Activated CD8-positive, alpha-beta T cell treated with anti-CD3 and anti-CD28 coated beads for 36 hours (primary cell): ENCODE results near the gene UBL4A. TPM values are rescaled to one million over a fixed set of nuclear protein-coding genes. Genes with fewer than 3 reads are reported as not detected.

ENCODE experiments used
- ATAC-seq: fragments of 200-7000 bp; cut with Tn5 transposase; one replicate; pipeline ENCODE4 v1.10.0; 2021; ENCODE audit warnings: mild to moderate bottlenecking, moderate library complexity
- CTCF ChIA-PET: fragments of 350-600 bp; sonication (Branson Sonifier 250); formaldehyde crosslinking; loops from one replicate; lab custom pipeline; 2021; ENCODE audit warnings: antibody characterized with exemption; lab: Charles Lee
- POLR2A ChIA-PET: fragments of 350-600 bp; sonication (Branson Sonifier 250); formaldehyde crosslinking; loops from one replicate; lab custom pipeline; 2021; ENCODE audit warnings: antibody characterized with exemption; lab: Charles Lee
- DNase-seq: peaks from one replicate; pipeline ENCODE4 v3.0.0-alpha.2; 2020
- H3K27ac Mint-ChIP-seq: one replicate; pipeline ENCODE4 v1.8.0; 2021; ENCODE audit warnings: mild to moderate bottlenecking, mixed read lengths
- H3K27me3 Mint-ChIP-seq: one replicate; pipeline ENCODE4 v1.8.0; 2021; ENCODE audit warnings: mixed read lengths
- H3K36me3 Mint-ChIP-seq: one replicate; pipeline ENCODE4 v1.8.0; 2021; ENCODE audit warnings: low read depth, mixed read lengths
- H3K4me1 Mint-ChIP-seq: one replicate; pipeline ENCODE4 v1.8.0; 2021; ENCODE audit warnings: low read depth, mixed read lengths
- H3K4me3 Mint-ChIP-seq: one replicate; pipeline ENCODE4 v1.8.0; 2021; ENCODE audit warnings: mild to moderate bottlenecking, moderate library complexity, mixed read lengths
- H3K9me3 Mint-ChIP-seq: one replicate; pipeline ENCODE4 v1.8.0; 2021; ENCODE audit warnings: mixed read lengths
- intact Hi-C: fragments of 100-400 bp; cut with micrococcal nuclease; formaldehyde crosslinking; loops from one replicate; pipeline ENCODE4 v1.10.0; 2022
- total RNA-seq, 2 experiments: library from RNA; stranded (reverse); gene quantifications; one replicate each; pipeline ENCODE4 v1.2.3, GENCODE V29; 2021
- TF ChIP-seq, protein P1 (sequence below): fragments of 200-600 bp; IDR thresholded peaks from one replicate; pipeline ENCODE4 v1.8.0; 2022; ENCODE audit warnings: antibody characterized with exemption, mild to moderate bottlenecking

Gene UBL4A
- total RNA-seq, 2 experiments from 2014 or later, result 46.5 to 47.6 TPM

DNA sequence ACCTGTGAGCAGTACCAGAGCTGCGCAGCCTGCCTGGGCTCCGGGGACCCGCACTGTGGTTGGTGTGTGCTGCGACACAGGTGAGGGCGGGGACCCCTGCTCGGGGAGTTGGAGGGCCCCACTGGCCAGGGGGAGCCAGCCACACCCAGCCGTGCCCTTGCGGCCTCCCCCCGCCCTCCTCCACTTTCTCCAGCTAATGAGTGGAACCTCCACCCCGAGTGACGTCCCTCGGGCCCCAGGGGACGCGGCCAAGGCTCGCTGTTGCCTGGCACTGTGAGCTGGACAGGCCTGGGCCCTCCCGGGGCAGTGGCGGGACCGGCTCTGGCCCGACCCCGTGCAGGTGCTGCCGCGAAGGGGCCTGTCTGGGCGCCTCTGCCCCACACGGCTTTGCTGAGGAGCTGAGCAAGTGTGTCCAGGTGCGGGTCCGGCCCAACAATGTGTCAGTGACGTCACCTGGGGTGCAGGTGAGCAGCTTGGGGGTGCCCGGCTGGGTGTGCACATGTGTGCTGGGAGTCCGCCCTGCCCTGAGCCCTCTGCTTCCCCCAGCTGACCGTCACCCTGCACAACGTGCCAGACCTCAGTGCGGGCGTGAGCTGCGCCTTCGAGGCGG, 22.7 kb downstream of the UBL4A start:
- POLR2A ChIA-PET, result interaction anchor here (2.7 kb wide), 1 partner anchor 64 kb away, joined by 9 read pairs; no protein-coding TSS in a partner anchor
- Mint-ChIP-seq H3K4me1 (peaks cover 3% of the 10 kb centered on the region), H3K27ac (no peak overlapping the region), H3K9me3 (no peaks in the 10 kb centered on the region), H3K27me3 (no peaks in the 10 kb centered on the region), H3K4me3 (no peak overlapping the region), H3K36me3 (peaks cover 4% of the 10 kb centered on the region)
- ATAC-seq (no peak), DNase-seq (no peak)
- CTCF ChIA-PET, result interaction anchor here (1.4 kb wide), 1 partner anchor 72 kb away, joined by 3 read pairs; no protein-coding TSS in a partner anchor
- TF ChIP-seq, protein P1, sequence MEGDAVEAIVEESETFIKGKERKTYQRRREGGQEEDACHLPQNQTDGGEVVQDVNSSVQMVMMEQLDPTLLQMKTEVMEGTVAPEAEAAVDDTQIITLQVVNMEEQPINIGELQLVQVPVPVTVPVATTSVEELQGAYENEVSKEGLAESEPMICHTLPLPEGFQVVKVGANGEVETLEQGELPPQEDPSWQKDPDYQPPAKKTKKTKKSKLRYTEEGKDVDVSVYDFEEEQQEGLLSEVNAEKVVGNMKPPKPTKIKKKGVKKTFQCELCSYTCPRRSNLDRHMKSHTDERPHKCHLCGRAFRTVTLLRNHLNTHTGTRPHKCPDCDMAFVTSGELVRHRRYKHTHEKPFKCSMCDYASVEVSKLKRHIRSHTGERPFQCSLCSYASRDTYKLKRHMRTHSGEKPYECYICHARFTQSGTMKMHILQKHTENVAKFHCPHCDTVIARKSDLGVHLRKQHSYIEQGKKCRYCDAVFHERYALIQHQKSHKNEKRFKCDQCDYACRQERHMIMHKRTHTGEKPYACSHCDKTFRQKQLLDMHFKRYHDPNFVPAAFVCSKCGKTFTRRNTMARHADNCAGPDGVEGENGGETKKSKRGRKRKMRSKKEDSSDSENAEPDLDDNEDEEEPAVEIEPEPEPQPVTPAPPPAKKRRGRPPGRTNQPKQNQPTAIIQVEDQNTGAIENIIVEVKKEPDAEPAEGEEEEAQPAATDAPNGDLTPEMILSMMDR, result no peak
- intact Hi-C loops, result no loop called here

DNA sequence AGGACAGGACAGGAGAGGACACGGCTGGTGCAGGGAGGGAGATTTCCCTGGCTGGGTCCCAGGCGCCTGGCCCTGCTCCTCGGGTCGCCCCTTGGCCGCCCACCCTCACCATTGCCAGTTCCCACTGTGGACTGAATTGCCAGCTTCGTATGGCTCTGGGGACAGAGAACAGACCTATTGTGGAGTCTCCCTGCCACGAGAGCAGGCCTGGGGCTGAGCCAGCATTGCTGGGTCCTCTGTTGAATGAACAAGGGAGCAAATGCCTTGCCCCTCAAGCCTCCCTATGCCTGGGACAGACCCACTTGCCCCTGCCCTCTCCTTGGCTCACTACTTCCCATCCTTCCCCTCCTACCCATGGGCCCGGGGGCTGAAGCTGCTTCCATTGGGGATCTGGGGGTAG, 24.0 kb downstream of the UBL4A start:
- TF ChIP-seq, protein P1, result no peak
- H3K4me1 Mint-ChIP-seq, result peaks cover 4% of the 10 kb centered on the region
- H3K27ac Mint-ChIP-seq, result no peak overlapping the region
- ATAC-seq (no peak), DNase-seq (no peak)
- H3K9me3 Mint-ChIP-seq, result no peaks in the 10 kb centered on the region
- no peaks in the 10 kb centered on the region for H3K27me3 Mint-ChIP-seq
- peaks cover 4% of the 10 kb centered on the region for H3K36me3 Mint-ChIP-seq
- ChIA-PET POLR2A (no interaction called here), CTCF (interaction anchor here (1.0 to 1.4 kb wide), 2 partner anchors 13 to 73 kb away, joined by 3 read pairs; no protein-coding TSS in a partner anchor)
- H3K4me3 Mint-ChIP-seq, result no peak overlapping the region
- intact Hi-C loops, result no loop called here

DNA sequence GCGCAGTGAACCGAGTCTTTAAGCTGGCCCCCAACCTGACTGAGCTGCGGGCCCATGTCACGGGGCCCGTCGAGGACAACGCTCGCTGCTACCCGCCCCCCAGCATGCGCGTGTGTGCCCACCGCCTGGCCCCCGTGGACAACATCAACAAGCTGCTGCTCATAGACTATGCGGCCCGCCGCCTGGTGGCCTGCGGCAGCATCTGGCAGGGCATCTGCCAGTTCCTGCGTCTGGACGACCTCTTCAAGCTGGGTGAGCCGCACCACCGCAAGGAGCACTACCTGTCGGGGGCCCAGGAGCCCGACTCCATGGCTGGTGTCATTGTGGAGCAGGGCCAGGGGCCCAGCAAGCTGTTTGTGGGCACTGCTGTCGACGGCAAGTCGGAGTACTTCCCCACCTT, 26.1 kb downstream of the UBL4A start:
- intact Hi-C loops, result no loop called here
- Mint-ChIP-seq H3K27ac (no peak overlapping the region), H3K4me1 (peaks cover 6% of the 10 kb centered on the region), H3K4me3 (peak overlapping the region; percentile 79), H3K27me3 (no peaks in the 10 kb centered on the region), H3K36me3 (peaks cover 4% of the 10 kb centered on the region), H3K9me3 (no peaks in the 10 kb centered on the region)
- ChIA-PET POLR2A (interaction anchor here (1.1 to 1.2 kb wide), 2 partner anchors 15 to 26 kb away, joined by 3 read pairs; partner anchors contain the start of gene UBL4A), CTCF (no interaction called here)
- TF ChIP-seq, protein P1, result no peak
- ATAC-seq, result no peak
- no peak for DNase-seq

DNA sequence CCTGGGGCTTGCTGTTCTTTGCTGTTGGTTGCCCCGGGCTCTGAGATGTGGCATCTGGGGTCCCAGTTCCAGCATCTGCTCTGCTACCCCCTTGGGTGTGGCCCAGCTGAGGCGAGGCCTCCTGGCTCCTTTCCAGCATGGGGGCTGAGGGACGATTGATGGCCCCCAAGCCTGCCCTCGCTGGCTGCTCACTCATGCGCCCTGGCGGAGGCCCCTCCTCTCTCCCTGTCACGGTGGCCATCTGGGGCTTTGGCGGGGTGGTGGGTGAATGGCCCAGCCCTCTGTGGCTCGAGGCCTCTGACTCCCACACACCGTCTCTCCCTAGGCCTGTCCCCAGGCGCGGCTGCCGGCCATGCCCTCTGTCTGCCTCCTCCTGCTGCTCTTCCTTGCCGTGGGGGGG, 26.6 kb downstream of the UBL4A start:
- DNase-seq, result no peak
- Mint-ChIP-seq H3K36me3 (peaks cover 4% of the 10 kb centered on the region), H3K4me1 (peaks cover 6% of the 10 kb centered on the region), H3K27ac (no peak overlapping the region), H3K4me3 (peak overlapping the region; percentile 79), H3K9me3 (no peaks in the 10 kb centered on the region), H3K27me3 (no peaks in the 10 kb centered on the region)
- TF ChIP-seq, protein P1, result no peak
- ATAC-seq, result no peak
- POLR2A ChIA-PET, result interaction anchor here (1.1 to 1.2 kb wide), 2 partner anchors 15 to 27 kb away, joined by 3 read pairs; partner anchors contain the start of gene UBL4A
- intact Hi-C loops, result no loop called here
- CTCF ChIA-PET, result no interaction called here
